Left renal pelvis (tissue), 4 donors: ENCODE data around the gene IL1RL2. TPM values are rescaled to one million over a fixed set of nuclear protein-coding genes. Genes with fewer than 3 reads are reported as not detected.

Source experiments
- polyA plus RNA-seq, 4 donors: library from polyadenylated mRNA; unstranded; fragments of 120-200 nt; gene quantifications; one replicate each; pipeline ENCODE4 v1.2.1, GENCODE V29; 2013; ENCODE audit not compliant: insufficient read length in 4 of 4

IL1RL2 gene
- polyA plus RNA-seq, 4 donors: 0.37 to 1.2 (median 1.1) TPM

Other genes with a start within 250 kb of the IL1RL2 start
- under 1 TPM; 0.15 to 0.89 (median 0.35) TPM for gene IL1R2, start 195.1 kb upstream of the IL1RL2 start, polyA plus RNA-seq
- gene IL1R1, start 44.3 kb upstream of the IL1RL2 start, polyA plus RNA-seq: 10 to 100 TPM; 21.2 to 48.5 (median 35.5) TPM
- gene IL1RL1, start 124.5 kb downstream of the IL1RL2 start, polyA plus RNA-seq: under 1 TPM; 0.10 to 0.92 (median 0.59) TPM
- 1 to 10 TPM in 3 of 4 donors, under 1 TPM in 1; 0.49 to 3.2 (median 2.7) TPM for gene IL18R1, start 168.8 kb downstream of the IL1RL2 start, polyA plus RNA-seq
- gene IL18RAP, start 236.1 kb downstream of the IL1RL2 start, polyA plus RNA-seq: under 1 TPM; 0.19 to 0.70 (median 0.32) TPM